ENCODE results near the gene NFKBIE.
"Not testable (repeated sequence)": the region's sequence is repeated elsewhere in the genome, so short reads cannot be mapped to it uniquely, and the experiment has no call there.

NFKBIE gene

GRCh38 chr6:44265007-44265721, at the start of gene NFKBIE:
Gene NFKBIE (minus strand): TSS chr6:44265551. CDS start chr6:44265346, 205 bp downstream.
- Histone ChIP-seq H3K36me3 (replicated peaks) (no peaks in the 10 kb centered on the region), H3K9me3 (no peaks in the 10 kb centered on the region), H3K27me3 (ENCODE audit: low read depth) (peaks cover 7% of the 10 kb centered on the region), H3K4me3 (peak within 1 kb of the TSS; percentile 67), H3K4me1 (peaks cover 11% of the 10 kb centered on the region)
- in situ Hi-C loops (cut with MboI; ENCODE audit: low sequenced_read_pairs): loop anchor here (5.0 kb wide), 1 partner anchor 72 kb away; no protein-coding TSS in a partner anchor
- DNase-seq (ENCODE audit: low spot score in 2 of 2): peak; percentile 78 to 95

DNA sequence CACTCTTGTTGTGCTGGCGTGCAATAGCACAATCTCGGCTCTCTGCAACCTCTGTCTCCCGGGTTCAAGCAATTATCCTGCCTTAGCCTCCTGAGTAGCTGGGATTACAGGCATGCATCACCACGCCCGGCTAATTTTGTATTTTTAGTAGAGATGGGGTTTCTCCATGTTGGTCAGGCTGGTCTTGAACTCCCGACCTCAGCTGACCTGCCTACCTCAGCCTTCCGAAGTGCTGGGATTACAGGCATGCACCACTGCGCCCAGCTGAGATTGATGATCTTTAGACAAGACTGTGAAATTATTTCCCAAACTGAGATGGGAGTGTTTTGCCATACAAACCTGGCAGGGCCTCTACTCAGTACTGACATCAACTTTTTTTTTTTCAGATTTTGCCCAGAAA, 49.3 kb upstream of the NFKBIE start:
- H3K9me3 ChIP-seq; H3K27me3 ChIP-seq (ENCODE audit: low read depth); in situ Hi-C loops (cut with MboI; ENCODE audit: low sequenced_read_pairs): not testable (repeated sequence)

DNA sequence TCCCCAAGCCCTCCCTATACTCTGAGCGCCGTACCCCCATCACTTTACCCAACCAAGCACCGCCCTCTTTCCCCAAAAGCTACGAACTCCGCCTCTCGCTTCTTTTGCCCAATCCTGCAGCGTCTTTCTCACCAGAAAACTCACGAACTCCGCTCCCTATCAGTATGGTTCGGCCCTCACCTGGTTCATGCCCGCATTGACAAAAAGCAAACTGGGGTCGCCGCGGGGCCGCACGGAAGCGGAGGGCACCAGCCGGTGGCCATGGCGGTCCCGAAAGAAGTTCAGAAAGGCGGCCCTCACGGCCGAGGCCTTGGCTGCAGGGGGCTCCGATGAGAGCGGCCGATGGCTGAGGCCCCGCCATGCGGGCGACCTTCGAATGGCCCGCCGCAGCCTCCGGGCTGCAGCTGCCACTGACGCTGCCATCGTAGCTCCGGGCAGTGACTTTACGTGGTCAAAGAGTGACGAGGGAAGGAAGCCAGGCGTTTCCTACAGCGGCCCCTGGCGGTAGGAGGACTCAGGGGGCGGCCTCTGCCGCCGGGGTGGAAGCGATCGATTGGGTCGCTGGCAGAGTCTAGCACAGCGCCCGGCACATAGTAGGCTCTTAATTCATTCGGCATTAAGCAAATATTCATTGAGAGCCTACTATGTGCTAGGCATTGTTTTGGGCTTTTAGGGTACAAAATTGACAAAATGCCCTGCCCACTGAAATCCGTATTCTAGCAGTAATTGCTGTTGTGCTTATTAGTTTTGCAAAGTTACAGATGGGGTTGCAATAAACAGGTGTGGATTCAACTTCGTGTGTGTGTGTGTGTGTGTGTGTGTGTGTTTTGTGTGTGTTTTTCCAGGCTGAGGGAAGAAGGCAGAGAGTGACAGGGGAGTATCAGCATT, 47.8 kb upstream of the NFKBIE start, which contains the start of gene AARS2:
AARS2 (minus strand) TSS at position 447 of the 888 bp plus-strand sequence; CDS start at position 423, 24 bp downstream.
- Histone ChIP-seq H3K4me3 (peak within 1 kb of the TSS; percentile 97), H3K36me3 (replicated peaks) (peaks cover 36% of the 10 kb centered on the region), H3K27me3 (ENCODE audit: low read depth) (no peaks in the 10 kb centered on the region), H3K9me3 (no peaks in the 10 kb centered on the region), H3K4me1 (peaks cover 9% of the 10 kb centered on the region)
- DNase-seq (ENCODE audit: low spot score in 2 of 2): peak; percentile 76 to 95
- in situ Hi-C loops (cut with MboI; ENCODE audit: low sequenced_read_pairs): no loop called here

More for the DNA sequence above, 49.3 kb upstream of the NFKBIE start:
- DNase-seq (ENCODE audit: low spot score in 2 of 2); H3K4me1 ChIP-seq; H3K4me3 ChIP-seq: not testable (repeated sequence)
- peaks cover 22% of the 10 kb centered on the region for H3K36me3 ChIP-seq (replicated peaks)

DNA sequence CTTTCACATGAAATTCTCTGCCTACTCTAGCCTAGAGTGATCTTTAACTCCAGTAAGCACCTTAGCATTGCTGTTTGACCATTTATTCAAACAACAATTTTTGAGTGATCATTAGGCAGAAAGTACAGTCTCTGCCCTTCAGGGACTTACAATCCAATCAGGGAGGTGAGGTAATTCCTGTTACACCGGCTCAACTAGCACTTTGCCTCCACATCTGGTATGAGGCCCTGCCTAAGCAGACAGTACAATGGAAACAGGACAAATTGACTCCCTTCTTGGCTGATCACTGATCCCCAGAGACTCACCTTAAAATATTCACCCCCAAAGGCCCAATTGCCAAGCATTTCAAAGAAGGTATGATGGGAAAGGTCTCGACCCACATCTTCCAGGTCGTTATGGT, 46.4 kb upstream of the NFKBIE start:
- in situ Hi-C loops (cut with MboI; ENCODE audit: low sequenced_read_pairs): no loop called here
- DNase-seq (ENCODE audit: low spot score in 2 of 2): no peak
- H3K36me3 ChIP-seq (replicated peaks): peaks cover 47% of the 10 kb centered on the region
- no peaks in the 10 kb centered on the region for H3K27me3 ChIP-seq (ENCODE audit: low read depth)
- peaks cover 9% of the 10 kb centered on the region for H3K4me1 ChIP-seq
- no peak overlapping the region; the same call in 1 of the 2 replicates for H3K4me3 ChIP-seq
- H3K9me3 ChIP-seq: no peaks in the 10 kb centered on the region

DNA sequence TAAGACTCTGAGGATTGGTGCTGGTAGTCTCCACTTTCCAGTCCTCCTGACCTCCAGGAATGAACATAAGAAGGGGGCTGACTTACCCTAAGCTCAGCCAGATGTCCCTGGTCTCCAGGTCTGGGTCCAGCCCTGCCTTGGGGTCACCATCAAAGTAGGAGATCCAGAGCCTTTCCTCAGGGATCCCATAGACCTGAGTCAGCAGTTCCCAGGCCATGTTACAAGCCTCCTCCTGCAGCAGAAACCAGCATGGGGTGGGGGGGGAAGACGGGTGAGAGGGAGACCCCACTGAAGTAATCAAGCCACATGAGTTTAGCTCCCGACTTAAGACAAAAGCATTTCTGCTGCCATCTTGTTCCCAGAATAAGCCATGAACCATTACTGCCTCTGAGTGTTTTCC, 46.0 kb upstream of the NFKBIE start:
- no peak for DNase-seq (ENCODE audit: low spot score in 2 of 2)
- in situ Hi-C loops (cut with MboI; ENCODE audit: low sequenced_read_pairs): no loop called here
- Histone ChIP-seq H3K27me3 (ENCODE audit: low read depth) (no peaks in the 10 kb centered on the region), H3K36me3 (replicated peaks) (peaks cover 52% of the 10 kb centered on the region), H3K4me3 (no peak overlapping the region), H3K4me1 (peaks cover 9% of the 10 kb centered on the region), H3K9me3 (no peaks in the 10 kb centered on the region)

DNA sequence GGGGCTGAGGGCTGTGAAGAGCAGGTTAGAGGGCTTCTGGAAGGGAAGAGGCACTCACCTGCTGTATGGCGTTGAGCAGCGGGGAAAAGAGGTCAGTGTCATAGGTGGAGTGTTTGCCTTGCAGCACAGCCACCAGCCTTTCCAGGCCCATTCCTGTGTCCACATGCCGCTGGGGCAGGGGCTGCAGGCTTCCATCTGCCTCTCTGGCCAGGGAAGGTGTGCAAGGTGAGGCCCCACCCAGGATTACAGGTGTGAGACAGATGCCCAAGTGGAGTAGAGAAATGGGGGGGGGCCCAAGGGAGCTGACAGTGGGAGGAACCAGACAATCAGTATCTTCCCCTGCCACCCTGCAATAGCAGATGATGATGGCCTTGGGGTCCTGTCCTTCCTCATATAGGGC, 44.9 kb upstream of the NFKBIE start:
- DNase-seq (ENCODE audit: low spot score in 2 of 2): no peak
- Histone ChIP-seq H3K27me3 (ENCODE audit: low read depth) (no peaks in the 10 kb centered on the region), H3K36me3 (replicated peaks) (peaks cover 59% of the 10 kb centered on the region), H3K9me3 (no peaks in the 10 kb centered on the region), H3K4me1 (peaks cover 9% of the 10 kb centered on the region), H3K4me3 (no peak overlapping the region)
- in situ Hi-C loops (cut with MboI; ENCODE audit: low sequenced_read_pairs): no loop called here

DNA sequence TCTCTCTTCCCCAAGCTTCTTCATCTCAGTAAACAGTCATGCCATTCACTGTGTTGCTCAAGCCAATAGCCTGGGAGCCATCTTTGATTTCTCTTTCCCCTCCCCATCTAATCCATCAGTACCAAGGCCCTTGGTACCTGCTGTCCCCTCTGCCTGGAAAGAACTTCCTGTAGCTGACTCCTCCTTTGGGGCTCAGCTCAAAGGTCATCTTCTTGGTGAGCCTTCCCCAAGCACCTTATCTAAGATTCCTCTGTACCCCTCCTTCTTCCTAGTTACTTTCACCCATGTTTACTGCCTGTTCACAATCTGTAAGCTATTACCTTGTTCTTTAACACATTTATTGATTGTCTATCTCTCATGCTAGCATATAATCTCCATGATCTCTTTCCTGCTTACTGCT, 44.3 kb upstream of the NFKBIE start:
- Histone ChIP-seq H3K9me3 (no peaks in the 10 kb centered on the region), H3K27me3 (ENCODE audit: low read depth) (no peaks in the 10 kb centered on the region), H3K4me1 (peaks cover 9% of the 10 kb centered on the region), H3K4me3 (no peak overlapping the region), H3K36me3 (replicated peaks) (peaks cover 65% of the 10 kb centered on the region)
- in situ Hi-C loops (cut with MboI; ENCODE audit: low sequenced_read_pairs): no loop called here
- DNase-seq (ENCODE audit: low spot score in 2 of 2): no peak

DNA sequence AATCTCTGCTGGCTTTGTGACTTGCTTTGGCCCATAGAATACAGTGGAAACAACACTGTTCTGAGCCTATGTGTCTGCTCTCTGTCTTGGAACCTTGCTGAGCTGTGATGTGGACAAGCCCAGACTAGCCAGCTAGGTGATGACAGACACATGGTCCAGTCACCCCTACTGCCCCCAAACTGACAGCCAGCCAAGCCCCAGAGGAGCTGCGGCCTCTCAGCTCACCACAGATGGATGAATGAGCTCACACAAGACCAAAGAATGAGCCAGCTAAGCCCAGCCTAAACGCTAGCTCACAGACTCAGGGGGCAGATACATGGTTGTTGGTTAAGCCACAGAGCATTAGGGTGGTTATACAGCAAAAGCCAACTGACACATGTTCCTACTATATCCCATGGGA, 43.7 kb upstream of the NFKBIE start:
- Histone ChIP-seq H3K4me1 (peaks cover 9% of the 10 kb centered on the region), H3K9me3 (no peaks in the 10 kb centered on the region), H3K4me3 (no peak overlapping the region), H3K36me3 (replicated peaks) (peaks cover 70% of the 10 kb centered on the region), H3K27me3 (ENCODE audit: low read depth) (no peaks in the 10 kb centered on the region)
- in situ Hi-C loops (cut with MboI; ENCODE audit: low sequenced_read_pairs): no loop called here
- no peak for DNase-seq (ENCODE audit: low spot score in 2 of 2)

GRCh38 chr6:44307217-44307616, 41.9 kb upstream of the NFKBIE start:
- Histone ChIP-seq H3K27me3 (ENCODE audit: low read depth) (no peaks in the 10 kb centered on the region), H3K36me3 (replicated peaks) (peaks cover 89% of the 10 kb centered on the region)

GRCh38 chr6:44306710-44307109, 41.4 kb upstream of the NFKBIE start:
- in situ Hi-C loops (cut with MboI; ENCODE audit: low sequenced_read_pairs): no loop called here
- Histone ChIP-seq H3K27me3 (ENCODE audit: low read depth) (no peaks in the 10 kb centered on the region), H3K4me3 (no peak overlapping the region), H3K9me3 (no peaks in the 10 kb centered on the region), H3K4me1 (peaks cover under 1% of the 10 kb centered on the region; the same call in 1 of the 2 replicates), H3K36me3 (replicated peaks) (peaks cover 92% of the 10 kb centered on the region)
- no peak for DNase-seq (ENCODE audit: low spot score in 2 of 2)

More at GRCh38 chr6:44307217-44307616, 41.9 kb upstream of the NFKBIE start:
- no peak for DNase-seq (ENCODE audit: low spot score in 2 of 2)
- in situ Hi-C loops (cut with MboI; ENCODE audit: low sequenced_read_pairs): no loop called here
- peaks cover 6% of the 10 kb centered on the region; the same call in 1 of the 2 replicates for H3K4me1 ChIP-seq
- H3K9me3 ChIP-seq: no peaks in the 10 kb centered on the region
- H3K4me3 ChIP-seq: no peak overlapping the region

- H3K36me3 ChIP-seq (replicated peaks): peaks cover 86% of the 10 kb centered on the region
- in situ Hi-C loops (cut with MboI; ENCODE audit: low sequenced_read_pairs): no loop called here
- no peak for DNase-seq (ENCODE audit: low spot score in 2 of 2)
- no peaks in the 10 kb centered on the region for H3K4me1 ChIP-seq
- H3K4me3 ChIP-seq: no peak overlapping the region
- no peaks in the 10 kb centered on the region for H3K9me3 ChIP-seq
- no peaks in the 10 kb centered on the region for H3K27me3 ChIP-seq (ENCODE audit: low read depth)
Measured at GRCh38 chr6:44305200-44305725, 39.9 kb upstream of the NFKBIE start.

DNA sequence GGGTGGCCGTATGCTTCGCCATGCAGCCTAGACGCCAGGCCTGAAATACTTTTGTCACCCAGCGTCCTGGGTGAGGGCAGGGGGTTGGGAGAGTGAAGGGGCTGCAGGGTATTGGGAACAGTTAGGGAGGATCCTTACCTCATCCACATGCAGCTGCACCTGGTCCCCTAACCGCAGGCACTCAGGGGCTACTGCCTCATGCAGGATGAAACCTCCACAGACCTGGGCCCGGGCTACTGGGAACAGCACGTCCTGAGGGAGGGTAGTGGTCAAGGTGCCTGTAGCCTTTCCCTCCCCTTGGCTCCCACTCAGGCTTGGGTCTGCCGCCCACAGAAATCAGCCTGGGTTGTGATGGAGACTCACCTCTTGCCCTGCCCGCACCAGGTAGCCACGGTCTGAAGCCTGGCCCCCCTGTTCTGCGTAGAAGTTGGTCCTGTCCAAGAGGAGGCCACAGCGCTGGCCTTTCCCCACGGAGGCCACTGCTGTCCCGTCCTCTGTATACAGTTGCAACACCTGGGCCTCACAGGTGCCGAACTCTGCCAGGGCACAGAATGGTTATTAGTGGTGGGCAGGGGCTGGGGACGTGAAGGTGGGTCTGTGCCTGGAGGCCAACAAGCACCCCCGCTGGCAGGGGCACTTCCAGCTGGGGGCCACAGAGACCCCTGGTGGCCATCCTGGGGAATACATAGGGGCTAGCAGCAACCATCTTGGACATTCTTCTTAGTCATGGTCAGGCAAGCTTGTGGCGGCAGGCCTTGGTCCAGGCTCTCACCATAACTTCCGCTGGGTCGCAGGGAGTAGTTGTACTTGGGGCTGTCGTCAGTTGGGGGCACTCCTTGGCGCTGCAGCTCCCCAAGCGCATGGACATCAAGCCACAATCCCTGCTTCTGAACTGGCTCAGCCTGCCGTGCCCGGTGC, 39.2 kb upstream of the NFKBIE start:
- peak in 1 of 2 experiments; percentile 59 for DNase-seq (ENCODE audit: low spot score in 2 of 2)
- no peaks in the 10 kb centered on the region for H3K27me3 ChIP-seq (ENCODE audit: low read depth)
- in situ Hi-C loops (cut with MboI; ENCODE audit: low sequenced_read_pairs): no loop called here
- H3K4me3 ChIP-seq: no peak overlapping the region
- peaks cover 82% of the 10 kb centered on the region for H3K36me3 ChIP-seq (replicated peaks)
- no peaks in the 10 kb centered on the region for H3K4me1 ChIP-seq
- H3K9me3 ChIP-seq: no peaks in the 10 kb centered on the region

DNA sequence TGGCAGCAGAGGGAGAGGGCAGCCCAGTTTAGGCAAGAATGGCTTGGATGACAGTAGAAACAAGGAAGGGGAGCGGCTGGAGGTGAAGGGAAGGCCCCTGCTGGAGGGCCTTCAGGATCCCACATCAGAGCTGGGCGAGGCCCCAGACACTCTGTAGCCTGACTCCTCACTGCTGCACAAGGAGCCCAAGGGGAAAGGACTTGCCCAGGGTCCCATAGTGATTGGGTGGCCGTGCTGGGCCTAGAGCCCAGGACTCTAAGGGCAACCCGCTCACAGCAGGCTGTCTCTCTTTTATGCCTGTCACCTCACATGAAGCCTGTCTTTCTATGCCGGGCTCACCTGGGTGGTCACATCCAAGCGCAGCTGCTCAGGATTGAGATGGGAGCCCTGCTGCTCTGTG, 38.5 kb upstream of the NFKBIE start:
- no peak for DNase-seq (ENCODE audit: low spot score in 2 of 2)
- H3K36me3 ChIP-seq (replicated peaks): peaks cover 75% of the 10 kb centered on the region
- no peaks in the 10 kb centered on the region for H3K9me3 ChIP-seq
- H3K4me3 ChIP-seq: no peak overlapping the region
- no peaks in the 10 kb centered on the region for H3K27me3 ChIP-seq (ENCODE audit: low read depth)
- in situ Hi-C loops (cut with MboI; ENCODE audit: low sequenced_read_pairs): no loop called here
- H3K4me1 ChIP-seq: no peaks in the 10 kb centered on the region
